Pulmonary artery endothelial cell (primary cell): ENCODE results near the gene HDHD3. TPM values are rescaled to one million over a fixed set of nuclear protein-coding genes. Genes with fewer than 3 reads are reported as not detected.
"Not testable (repeated sequence)": the region's sequence is repeated elsewhere in the genome, so short reads cannot be mapped to it uniquely, and the experiment has no call there.

ENCODE experiments used
- DNase-seq: peaks from one replicate; pipeline ENCODE4 v3.0.0-alpha.2; 2011; ENCODE audit warnings: low read depth, low spot score
- total RNA-seq: library from RNA; depleted of rRNA; stranded (reverse); fragments of >200 nt; gene quantifications from 2 replicates; pipeline ENCODE4 v1.2.3, GENCODE V29; 2014

Gene HDHD3
- total RNA-seq, 1 donor from 2014 or later: 5.7 TPM

DNA sequence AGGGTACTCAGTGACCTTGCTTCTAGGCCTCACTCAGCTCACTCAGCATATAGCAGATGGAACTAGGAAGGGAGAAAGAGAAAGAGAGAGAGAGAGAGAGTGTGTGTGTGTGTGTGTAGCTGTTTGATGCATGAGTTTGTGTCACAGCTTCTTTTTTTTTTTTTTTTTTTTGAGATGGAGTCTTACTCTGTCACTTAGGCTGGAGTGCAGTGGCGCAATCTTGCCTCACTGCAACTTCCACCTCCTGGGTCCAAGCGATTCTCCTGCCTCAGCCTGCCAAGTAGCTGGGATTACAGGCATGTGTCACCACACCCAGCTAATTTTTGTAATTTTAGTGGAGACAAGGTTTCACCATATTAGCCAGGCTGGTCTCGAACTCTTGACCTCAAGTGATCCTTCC lies 11.1 kb downstream of the HDHD3 start:
- not testable (repeated sequence) for DNase-seq

GRCh38 chr9:113364951-113365350 lies 11.8 kb downstream of the HDHD3 start:
- DNase-seq: no peak

DNA sequence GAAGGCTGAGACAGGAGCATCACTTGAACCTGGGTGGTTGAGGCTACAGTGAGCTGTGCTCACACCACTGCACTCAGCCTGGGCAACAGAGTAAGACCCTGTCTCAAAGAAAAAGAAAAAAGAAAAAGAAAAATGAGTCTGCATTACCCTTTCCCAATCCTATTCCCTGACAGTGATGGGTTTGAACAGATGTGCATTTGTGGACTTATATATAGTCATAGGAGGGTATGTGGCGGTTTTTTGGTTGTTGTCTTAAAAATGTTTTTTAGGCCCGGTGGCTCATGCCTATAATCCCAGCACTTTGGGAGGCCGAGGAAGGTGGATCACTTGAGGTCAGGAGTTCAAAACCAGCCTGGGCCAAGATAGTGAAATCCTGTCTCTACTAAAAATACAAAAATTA lies 13.4 kb downstream of the HDHD3 start:
- DNase-seq: no peak

GRCh38 chr9:113361304-113362018 lies 15.3 kb downstream of the HDHD3 start:
- no peak for DNase-seq

GRCh38 chr9:113360242-113360842 lies 16.4 kb downstream of the HDHD3 start:
- DNase-seq: no peak

DNA sequence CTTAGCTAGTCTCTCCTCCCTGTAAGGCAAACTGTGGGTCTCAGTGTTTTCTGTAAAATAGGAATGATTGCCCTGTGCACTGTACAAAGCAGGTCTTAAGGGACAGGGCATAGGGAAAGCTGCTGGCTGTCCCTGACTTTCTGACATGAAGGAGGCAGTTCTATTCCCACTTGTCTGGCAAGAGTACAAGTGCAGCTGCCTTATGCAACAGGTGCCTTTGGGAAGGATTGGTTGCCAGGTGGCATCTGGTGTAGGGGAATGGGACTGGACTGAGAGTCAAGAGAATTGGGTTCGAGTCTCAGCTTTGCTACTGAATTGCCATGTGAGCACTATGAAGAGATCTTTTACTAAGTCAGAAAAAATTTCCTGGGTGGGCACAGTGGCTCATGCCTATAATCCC lies 17.4 kb downstream of the HDHD3 start:
- DNase-seq: no peak

GRCh38 chr9:113356686-113357292 lies 20.0 kb downstream of the HDHD3 start:
- no peak for DNase-seq

GRCh38 chr9:113355040-113355596 lies 21.7 kb downstream of the HDHD3 start:
- DNase-seq: no peak

DNA sequence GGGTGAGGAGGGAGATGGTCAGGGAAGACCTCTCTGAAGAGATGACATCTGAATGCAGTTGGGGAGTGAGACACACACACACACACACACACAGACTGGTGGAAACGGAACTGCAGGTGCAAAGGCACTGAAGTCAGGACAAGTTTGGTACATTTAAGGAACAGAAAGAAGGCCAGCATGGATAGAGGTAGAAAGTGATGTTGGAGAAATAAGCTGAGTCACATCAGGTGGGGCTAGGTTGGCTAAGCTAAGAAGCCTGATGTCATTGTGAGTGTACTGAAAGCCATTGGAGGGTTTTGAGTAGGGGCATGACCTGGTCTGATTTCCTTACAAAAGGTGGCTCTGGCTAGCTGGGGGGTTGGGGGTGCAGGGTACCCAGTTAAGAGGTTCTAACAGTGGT lies 24.4 kb downstream of the HDHD3 start:
- DNase-seq: no peak

- DNase-seq: no peak
These were observed 24.8 kb downstream of the HDHD3 start for GRCh38 chr9:113352006-113352405.

GRCh38 chr9:113350937-113351336 lies 25.8 kb downstream of the HDHD3 start:
- DNase-seq: no peak

GRCh38 chr9:113350107-113350661 lies 26.6 kb downstream of the HDHD3 start:
- no peak for DNase-seq

DNA sequence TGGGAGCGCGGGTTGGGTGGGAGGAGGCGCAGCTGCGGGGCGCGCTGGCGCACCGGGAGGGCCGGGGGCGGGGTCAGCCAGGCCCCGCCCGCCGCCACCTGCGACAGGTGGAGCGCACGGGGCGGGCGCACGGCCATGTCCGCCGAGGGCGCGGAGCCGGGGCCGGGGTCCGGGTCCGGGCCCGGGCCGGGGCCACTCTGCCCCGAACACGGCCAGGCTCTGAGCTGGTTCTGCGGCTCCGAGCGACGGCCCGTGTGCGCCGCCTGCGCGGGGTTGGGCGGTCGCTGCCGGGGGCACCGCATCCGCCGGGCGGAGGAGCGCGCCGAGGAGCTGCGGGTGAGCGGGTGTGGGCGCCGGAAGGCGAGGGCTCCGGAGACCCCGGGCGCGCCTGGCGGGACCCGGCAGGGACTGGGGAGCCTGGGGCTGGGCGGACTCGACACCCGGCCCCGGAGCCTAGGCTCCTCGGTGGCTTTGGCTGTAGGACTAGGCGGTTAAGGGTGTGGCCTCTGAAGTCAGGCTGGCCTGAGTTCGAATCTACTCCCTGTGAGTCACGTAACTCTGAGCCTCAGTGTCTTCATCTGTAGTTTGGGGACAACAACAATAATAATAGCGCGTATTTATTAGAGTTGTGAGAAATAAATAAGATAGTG lies 27.2 kb downstream of the HDHD3 start, which contains the start of gene BSPRY:
BSPRY (plus strand) TSS at position 97 of the 650 bp plus-strand sequence; CDS start at position 136, 39 bp downstream.
- no peak for DNase-seq

DNA sequence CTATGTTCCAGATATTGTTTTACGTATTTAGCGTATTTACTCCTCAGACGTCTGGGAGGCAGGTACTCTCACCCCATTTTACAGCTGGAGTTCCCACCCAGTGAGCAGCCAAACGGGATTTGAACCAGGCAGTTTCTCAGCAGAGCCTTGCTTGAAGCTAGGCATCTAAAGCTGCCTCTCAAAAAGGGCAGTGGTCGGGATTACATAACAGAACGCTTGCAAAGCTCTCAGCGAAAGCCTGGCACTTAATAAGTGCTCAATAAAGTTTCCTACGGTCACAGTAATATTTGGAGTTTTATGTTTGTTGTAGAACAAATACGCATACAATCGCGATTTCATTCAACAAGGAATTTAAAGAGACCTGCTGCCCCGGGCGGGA lies 27.7 kb downstream of the HDHD3 start:
- no peak for DNase-seq

DNA sequence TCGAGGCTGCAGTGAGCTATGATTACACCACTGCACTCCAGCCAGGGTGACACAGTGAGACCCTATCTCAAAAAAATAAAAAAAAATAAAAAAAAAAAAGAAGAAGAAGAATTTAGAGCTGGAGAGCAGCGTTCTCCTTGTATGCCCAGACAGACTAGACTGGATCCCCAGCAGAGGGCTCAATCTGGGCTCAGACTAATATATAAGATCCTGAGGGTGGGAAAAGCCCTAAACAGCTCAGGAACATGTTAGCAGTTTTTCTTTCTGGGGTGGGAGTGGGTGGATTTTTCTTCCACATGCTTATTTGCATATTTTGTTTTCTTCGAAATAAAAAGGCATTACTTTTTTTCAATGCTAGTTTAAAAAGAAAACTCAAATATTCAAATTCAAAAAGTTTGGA lies 28.3 kb downstream of the HDHD3 start:
- no peak for DNase-seq

DNA sequence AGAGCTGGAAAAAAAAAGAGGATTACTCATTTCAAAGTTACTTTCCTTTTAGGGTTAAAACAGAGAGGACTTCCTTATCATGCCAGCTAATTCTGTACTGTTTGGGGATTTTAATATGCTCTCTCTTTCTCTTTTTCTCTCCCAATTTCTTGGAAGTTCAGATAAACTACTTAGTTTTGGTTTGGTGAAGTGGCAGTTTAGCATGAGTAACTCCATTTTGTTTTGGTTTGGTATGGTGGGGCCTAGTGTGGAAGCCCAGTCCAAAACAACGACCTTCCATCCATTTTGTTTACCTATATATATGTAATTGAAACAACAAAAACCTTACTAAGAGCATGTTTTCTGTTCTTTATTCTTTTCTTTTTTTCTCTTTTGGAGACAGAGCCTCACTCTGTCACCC lies 31.1 kb downstream of the HDHD3 start:
- no peak for DNase-seq

GRCh38 chr9:113345190-113345589 lies 31.6 kb downstream of the HDHD3 start:
- DNase-seq: no peak

DNA sequence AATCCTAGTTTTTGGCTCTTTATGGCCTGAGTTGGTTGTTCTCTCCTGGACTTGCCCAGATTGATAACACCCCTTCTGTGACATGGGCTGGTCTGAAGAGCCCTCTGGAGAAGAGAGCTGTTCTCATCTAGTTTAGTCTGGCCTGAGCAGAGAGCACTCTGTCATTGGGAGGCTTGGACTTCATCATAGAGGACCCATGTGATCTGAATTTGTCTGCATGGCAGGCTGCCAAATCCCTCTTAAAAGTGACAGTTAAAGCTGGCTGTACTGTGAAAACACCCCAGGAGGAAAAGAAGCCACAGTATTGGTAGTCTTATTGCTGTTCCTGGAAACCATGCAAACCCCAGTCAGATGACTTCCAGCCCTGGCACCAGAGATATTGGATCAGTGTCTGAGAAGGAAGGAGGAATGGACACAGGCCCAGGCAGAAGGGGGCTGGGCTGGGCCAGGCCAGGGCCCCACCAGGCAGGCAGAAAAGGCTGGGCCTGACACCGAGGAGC lies 33.0 kb downstream of the HDHD3 start:
- DNase-seq: no peak

- no peak for DNase-seq
These were observed 34.9 kb downstream of the HDHD3 start for GRCh38 chr9:113341712-113342410.

DNA sequence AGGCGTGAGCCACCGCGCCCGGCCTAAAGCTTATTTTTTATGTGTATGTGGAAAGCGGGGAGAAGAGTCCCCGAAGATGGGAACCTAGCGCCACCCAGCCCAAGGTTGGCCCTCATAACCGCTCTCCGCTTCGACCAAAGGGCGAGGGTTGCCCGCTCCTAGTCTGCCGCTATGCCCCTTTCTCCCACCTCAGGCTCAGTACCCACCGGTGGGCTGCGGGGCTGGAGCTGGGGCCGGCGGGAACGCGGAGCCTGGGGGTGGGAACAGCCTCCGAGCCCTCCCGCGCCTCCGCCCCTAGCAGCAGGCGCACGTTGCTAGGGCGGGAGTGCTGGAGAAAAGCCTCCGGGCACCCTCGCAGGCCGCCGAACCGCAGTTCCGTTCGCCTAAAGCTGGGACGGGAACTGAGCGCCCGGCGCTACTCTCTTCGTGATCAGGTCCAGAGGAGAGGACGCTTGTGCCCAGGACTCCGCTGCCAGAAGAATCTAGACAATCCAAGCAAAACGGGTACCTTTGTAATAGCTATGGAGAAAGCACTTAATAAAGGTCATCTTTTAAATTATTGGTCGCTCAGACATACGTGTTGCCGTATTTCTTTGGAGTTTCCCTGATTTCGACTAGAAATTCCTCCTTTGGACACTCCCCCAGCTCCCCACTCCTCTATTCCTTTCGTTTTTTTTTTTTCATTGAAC lies 36.6 kb downstream of the HDHD3 start, which contains the start of gene WDR31:
WDR31 (minus strand) TSS at position 265 of the 689 bp plus-strand sequence. CDS start 8,253 bp downstream, outside the sequence.
- peak; percentile 66 for DNase-seq
